HG02973 (cell line): ENCODE data around the gene PAK2.
"Not testable (repeated sequence)": the region's sequence is repeated elsewhere in the genome, so short reads cannot be mapped to it uniquely, and the experiment has no call there.

Source experiments
- ATAC-seq: cut with Tn5 transposase; IDR thresholded peaks from one replicate; pipeline ENCODE4 v1.9.1; 2021; ENCODE audit warnings: moderate library complexity; ENCODE audit not compliant: unreplicated experiment

The PAK2 gene

GRCh38 chr3:196736670-196737374 lies 2.8 kb upstream of the PAK2 start:
- ATAC-seq = no peak

GRCh38 chr3:196737655-196738054 lies 2.0 kb upstream of the PAK2 start:
- ATAC-seq = no peak

- peak; percentile 4 for ATAC-seq
These were observed 1.0 kb downstream of the PAK2 start for GRCh38 chr3:196740481-196741248.

GRCh38 chr3:196741249-196741889 lies 1.7 kb downstream of the PAK2 start:
- no peak for ATAC-seq

GRCh38 chr3:196743569-196743968 lies 3.9 kb downstream of the PAK2 start:
- not testable (repeated sequence) for ATAC-seq

GRCh38 chr3:196749125-196749524 lies 9.5 kb downstream of the PAK2 start:
- no peak for ATAC-seq

- no peak for ATAC-seq
These were observed 13.5 kb downstream of the PAK2 start for GRCh38 chr3:196753201-196753600.

GRCh38 chr3:196754091-196754981 lies 14.7 kb downstream of the PAK2 start:
- ATAC-seq = no peak

GRCh38 chr3:196756732-196757131 lies 17.1 kb downstream of the PAK2 start:
- no peak for ATAC-seq

- no peak for ATAC-seq
These were observed 18.5 kb downstream of the PAK2 start for GRCh38 chr3:196757876-196758739.

- ATAC-seq = no peak
These were observed 23.5 kb downstream of the PAK2 start for GRCh38 chr3:196763179-196763578.

- ATAC-seq = no peak
These were observed 25.8 kb downstream of the PAK2 start for GRCh38 chr3:196765454-196765853.

- no peak for ATAC-seq
These were observed 31.4 kb downstream of the PAK2 start for GRCh38 chr3:196771067-196771466.

GRCh38 chr3:196772102-196772501 lies 32.4 kb downstream of the PAK2 start:
- ATAC-seq = no peak

GRCh38 chr3:196772897-196773296 lies 33.2 kb downstream of the PAK2 start:
- no peak for ATAC-seq

GRCh38 chr3:196774191-196774820 lies 34.6 kb downstream of the PAK2 start:
- no peak for ATAC-seq

- no peak for ATAC-seq
These were observed 35.3 kb downstream of the PAK2 start for GRCh38 chr3:196774848-196775422.

GRCh38 chr3:196775938-196776337 lies 36.3 kb downstream of the PAK2 start:
- ATAC-seq = no peak

- ATAC-seq = no peak
These were observed 38.2 kb downstream of the PAK2 start for GRCh38 chr3:196777836-196778235.
